GM12878 (cell line): ENCODE data around the gene LDB2. TPM values are rescaled to one million over a fixed set of nuclear protein-coding genes. Genes with fewer than 3 reads are reported as not detected.

ENCODE experiments used
- ATAC-seq: fragments of 200-7000 bp; cut with Tn5 transposase; 3 replicates; pipeline ENCODE4 v1.9.1; 2020; ENCODE audit warnings: mild to moderate bottlenecking, moderate library complexity
- BruUV-seq: library from RNA; stranded (reverse); fragments of 400-500 nt; replicated peaks from 2 replicates; lab custom pipeline; 2021; lab: Mats Ljungman, UMichigan
- CTCF ChIA-PET: fragments of 300-600 bp; sonication (Branson Sonifier 250); formaldehyde crosslinking; extraction: SDS; loops from one replicate; lab custom pipeline; 2021; ENCODE audit warnings: inconsistent platforms; lab: Yijun Ruan, JAX
- POLR2A ChIA-PET: fragments of 350-600 bp; formaldehyde crosslinking; extraction: SDS; loops from one replicate; lab custom pipeline; 2021; ENCODE audit warnings: inconsistent platforms; lab: Charles Lee
- RAD21 ChIA-PET: fragments of 300-600 bp; sonication (Branson Sonifier 250); formaldehyde crosslinking; loops from one replicate; lab custom pipeline; 2023; ENCODE audit warnings: antibody characterized with exemption; ENCODE audit not compliant: unreplicated experiment; lab: Charles Lee
- SMC1A ChIA-PET: fragments of 300-600 bp; sonication (Branson Sonifier 250); formaldehyde crosslinking; loops from one replicate; lab custom pipeline; 2023; ENCODE audit not compliant: unreplicated experiment, uncharacterized antibody; lab: Charles Lee
- DNase-seq: peaks from one replicate; pipeline ENCODE4 v3.0.0-alpha.2; 2011; ENCODE audit warnings: low read depth, low spot score
- FAIRE-seq: peaks from 3 replicates; lab custom pipeline; 2011; peaks lifted over from hg19 to GRCh38; lab: Jason Lieb, UNC
- H2AFZ ChIP-seq: 2 replicates; pipeline ENCODE4 v1.6.0; 2011; ENCODE audit warnings: low read depth, low read length, control low read depth; ENCODE audit not compliant: control insufficient read depth
- H3K27ac ChIP-seq: 2 replicates; pipeline ENCODE4 v1.5.1; 2011; ENCODE audit warnings: control low read depth; ENCODE audit not compliant: control insufficient read depth, insufficient read depth
- H3K27me3 ChIP-seq, 2 experiments: replicated peaks in 1 of 2; 2 replicates each; pipeline versions ENCODE4 v1.6.0 to v1.6.1; 2011; ENCODE audit warnings: low read length in 1 of 2; ENCODE audit not compliant: control insufficient read depth in 2 of 2, insufficient read depth in 2 of 2
- H3K36me3 ChIP-seq, 2 experiments: 2 replicates each; pipeline ENCODE4 v1.5.1; 2011; ENCODE audit warnings: low read length in 1 of 2; ENCODE audit not compliant: control insufficient read depth in 2 of 2, insufficient read depth in 2 of 2
- H3K4me1 ChIP-seq: 2 replicates; pipeline ENCODE4 v1.6.1; 2011; ENCODE audit warnings: mild to moderate bottlenecking, low read length, moderate library complexity, mixed read lengths; ENCODE audit not compliant: control insufficient read depth, insufficient read depth
- H3K4me2 ChIP-seq: 2 replicates; pipeline ENCODE4 v1.6.0; 2011; ENCODE audit warnings: control low read depth; ENCODE audit not compliant: control insufficient read depth, insufficient read depth
- H3K4me3 ChIP-seq: fragments of 200-600 bp; sonication (generic); 2 replicates; pipeline ENCODE4 v1.5.1; 2016
- H3K79me2 ChIP-seq: 2 replicates; pipeline ENCODE4 v1.6.0; 2011; ENCODE audit warnings: low read length; ENCODE audit not compliant: control insufficient read depth, insufficient read depth
- H3K9ac ChIP-seq: 2 replicates; pipeline ENCODE4 v1.8.0; 2011; ENCODE audit warnings: low read length, control low read depth, mixed read lengths; ENCODE audit not compliant: control insufficient read depth, insufficient read depth
- H3K9me3 ChIP-seq: replicated peaks from 3 replicates; pipeline ENCODE4 v1.5.1; 2011; ENCODE audit warnings: mild to moderate bottlenecking, low read length; ENCODE audit not compliant: control insufficient read depth, insufficient read depth
- H4K20me1 ChIP-seq: 2 replicates; pipeline ENCODE4 v1.6.0; 2011; ENCODE audit not compliant: control insufficient read depth, insufficient read depth
- CHD2 ChIP-seq: IDR thresholded peaks from 2 replicates; pipeline ENCODE4 v1.6.1; 2011; ENCODE audit warnings: low read depth, low read length, improper control_type of control experiment, borderline replicate concordance
- SKIL ChIP-seq: fragments of 450-650 bp; IDR thresholded peaks from 2 replicates; pipeline ENCODE4 v1.6.1; 2017; ENCODE audit warnings: mild to moderate bottlenecking, low read depth, inconsistent platforms; ENCODE audit not compliant: poor library complexity, severe bottlenecking
- WGBS: methylation state at CpG from one replicate; pipeline ENCODE4 v1.1.6; 2016; ENCODE audit warnings: low lambda C conversion rate; ENCODE audit not compliant: insufficient replicate concordance, insufficient coverage; ENCODE audit errors: missing lambda C conversion rate; 5-methylcytosine and 5-hydroxymethylcytosine counted together
- in situ Hi-C: fragments of 300-500 bp; cut with MboI; formaldehyde crosslinking; loops from 9 replicates; pipeline ENCODE4 v1.14.3; 2018; ENCODE audit warnings: mixed read lengths
- intact Hi-C: fragments of 100-400 bp; cut with micrococcal nuclease; formaldehyde crosslinking; loops from one replicate; pipeline ENCODE4 v1.14.2; 2022; ENCODE audit not compliant: unreplicated experiment
- polyA plus RNA-seq, 11 experiments: library from polyadenylated mRNA; depleted of rRNA in 4 of 11; unstranded in 6 of 11; stranded (reverse) in 5 of 11; fragments of >200 nt; fragmentation: Nextera tagmentation in 4 of 11; fragmentation: Illumina TruSeq in 1 of 11; extraction: Ambion mirVana in 4 of 11; extraction: Trizol in 1 of 11; gene quantifications; 1 replicate in 1 of 11; 2 replicates in 10 of 11; pipeline versions ENCODE4 v1.2.1 to v1.2.3, GENCODE V29; 2011 to 2016; ENCODE audit warnings: inconsistent platforms in 2 of 11, missing spikeins in 2 of 11, low read depth in 1 of 11
- total RNA-seq, 4 experiments: library from RNA; depleted of rRNA in 3 of 4; stranded (reverse); fragments of >200 nt in 3 of 4; fragmentation: Illumina TruSeq in 1 of 4; extraction: Trizol in 1 of 4; gene quantifications; 2 replicates each; pipeline versions ENCODE4 v1.2.1 to v1.2.3, GENCODE V29; 2013 to 2021

Gene LDB2
- total and polyA plus RNA-seq, 10 of the 15 experiments (the other 5 are each of a cell fraction or from before 2014, with no cell fraction given), result 0.15 TPM; not detected in 9

- no TSS peak for BruUV-seq
- DNase-seq, result no peak
- WGBS, result 10% methylated on average over 6 of the region's 6 CpGs
- no peak for ATAC-seq
- no peak for TF ChIP-seq CHD2
- ChIA-PET SMC1A (no interaction called here), CTCF (no interaction called here), RAD21 (no interaction called here), POLR2A (no interaction called here)
- Histone ChIP-seq H2AFZ (no peak overlapping the region), H3K4me2 (no peak overlapping the region), H3K36me3 (no peaks in the 10 kb centered on the region), H3K9ac (no peak overlapping the region), H3K4me1 (no peaks in the 10 kb centered on the region), H3K27me3 (no peaks in the 10 kb centered on the region), H3K4me3 (no peak overlapping the region), H4K20me1 (no peaks in the 10 kb centered on the region), H3K79me2 (no peaks in the 10 kb centered on the region), H3K9me3 (no peaks in the 10 kb centered on the region), H3K27ac (no peak overlapping the region)
- no peak for FAIRE-seq
- intact Hi-C loops, result no loop called here
- in situ Hi-C loops, result no loop called here
These were observed 192.2 kb downstream of the LDB2 start for GRCh38 chr4:16706251-16706650.

- no peak overlapping the region for H3K4me2 ChIP-seq
- RAD21 ChIA-PET, result no interaction called here
- H2AFZ ChIP-seq, result no peak overlapping the region
- H3K4me3 ChIP-seq, result no peak overlapping the region
- ATAC-seq (no peak), DNase-seq (no peak), FAIRE-seq (no peak)
- in situ Hi-C loops (no loop called here), intact Hi-C loops (no loop called here)
- no peaks in the 10 kb centered on the region for H3K9me3 ChIP-seq
- BruUV-seq, result no TSS peak
- SMC1A ChIA-PET, result no interaction called here
- CTCF ChIA-PET, result no interaction called here
- no peaks in the 10 kb centered on the region for H3K27me3 ChIP-seq
- H3K27ac ChIP-seq, result no peak overlapping the region
- no peak overlapping the region for H3K9ac ChIP-seq
- TF ChIP-seq SKIL, result no peak
- no peaks in the 10 kb centered on the region for H3K79me2 ChIP-seq
- H3K36me3 ChIP-seq, result no peaks in the 10 kb centered on the region
- 7% methylated on average over 3 of the region's 3 CpGs for WGBS
- POLR2A ChIA-PET, result no interaction called here
- no peaks in the 10 kb centered on the region for H3K4me1 ChIP-seq
- H4K20me1 ChIP-seq, result no peaks in the 10 kb centered on the region
These were observed 193.1 kb downstream of the LDB2 start for GRCh38 chr4:16705341-16705740.
